Activated CD8-positive, alpha-beta memory T cell treated with anti-CD3 and anti-CD28 coated beads, Interleukin-2, amount 10 ng/mL, durations not matched to agents 7 days and 5 days (primary cell): ENCODE data around the gene CTDSPL. TPM values are rescaled to one million over a fixed set of nuclear protein-coding genes. Genes with fewer than 3 reads are reported as not detected.

ENCODE experiments used
- ATAC-seq: fragments of 150-1000 bp; cut with Tn5 transposase; one replicate; pipeline ENCODE4 v1.10.0; 2021; ENCODE audit warnings: moderate library complexity
- CTCF ChIA-PET: fragments of 350-600 bp; sonication (Branson Sonifier 250); formaldehyde crosslinking; loops from one replicate; lab custom pipeline; 2021; ENCODE audit warnings: antibody characterized with exemption; lab: Charles Lee
- DNase-seq: peaks from one replicate; pipeline ENCODE4 v3.0.0-alpha.2; 2020
- H3K27ac Mint-ChIP-seq: one replicate; pipeline ENCODE4 v1.8.0; 2021; ENCODE audit warnings: mild to moderate bottlenecking, mixed read lengths
- H3K27me3 Mint-ChIP-seq: one replicate; pipeline ENCODE4 v1.8.0; 2021; ENCODE audit warnings: mixed read lengths
- H3K36me3 Mint-ChIP-seq: one replicate; pipeline ENCODE4 v1.8.0; 2021; ENCODE audit warnings: mild to moderate bottlenecking, mixed read lengths
- H3K4me1 Mint-ChIP-seq: one replicate; pipeline ENCODE4 v1.8.0; 2021; ENCODE audit warnings: mixed read lengths
- H3K4me3 Mint-ChIP-seq: one replicate; pipeline ENCODE4 v1.8.0; 2021; ENCODE audit warnings: mild to moderate bottlenecking, moderate library complexity, mixed read lengths
- H3K9me3 Mint-ChIP-seq: one replicate; pipeline ENCODE4 v1.8.0; 2022; ENCODE audit warnings: low read depth, mixed read lengths
- total RNA-seq, 2 experiments: library from RNA; stranded (reverse); gene quantifications; one replicate each; pipeline ENCODE4 v1.2.3, GENCODE V29; 2021

The CTDSPL gene
- total RNA-seq, 2 experiments from 2014 or later = 4.7 to 8.5 TPM

DNA sequence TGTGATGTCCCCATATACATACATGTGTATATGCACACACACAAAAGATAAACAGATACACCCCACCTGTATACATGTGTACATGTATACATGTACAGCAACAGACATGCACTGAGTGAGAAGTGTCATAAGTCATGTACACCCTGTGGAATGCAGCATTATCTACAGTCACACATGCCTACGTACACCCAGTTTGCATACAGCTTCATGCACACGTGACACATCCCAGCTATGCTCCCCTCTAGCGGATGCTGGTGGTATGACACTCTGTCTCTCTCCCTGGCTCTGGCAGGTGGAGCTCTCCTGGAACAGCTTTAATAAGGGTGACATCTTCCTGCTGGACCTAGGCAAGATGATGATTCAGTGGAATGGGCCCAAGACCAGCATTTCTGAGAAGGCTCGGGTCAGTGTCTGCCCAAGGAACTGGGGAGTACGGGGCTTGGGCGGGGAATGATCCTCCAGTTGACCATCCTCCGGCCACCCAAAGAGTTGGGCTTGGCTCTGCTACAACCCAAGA, 135.2 kb downstream of the CTDSPL start:
- Mint-ChIP-seq H3K27ac (peak overlapping the region; percentile 93), H3K4me1 (peaks cover 55% of the 10 kb centered on the region), H3K9me3 (no peaks in the 10 kb centered on the region), H3K27me3 (no peaks in the 10 kb centered on the region), H3K4me3 (no peak overlapping the region), H3K36me3 (peaks cover 20% of the 10 kb centered on the region)
- DNase-seq (peak; percentile 91), ATAC-seq (peak; percentile 47)
- CTCF ChIA-PET = interaction anchor here (0.6 to 1.9 kb wide), 25 partner anchors 10 to 168 kb away, joined by 3 to 14 read pairs (median 4); partner anchors contain the start of genes ACAA1, OXSR1 and PLCD1

- CTCF ChIA-PET = interaction anchor here (0.8 to 1.9 kb wide), 23 partner anchors 10 to 167 kb away, joined by 3 to 14 read pairs (median 4); partner anchors contain the start of genes ACAA1, OXSR1 and PLCD1
- peak overlapping the region; percentile 31 for H3K27ac Mint-ChIP-seq
- peaks cover 20% of the 10 kb centered on the region for H3K36me3 Mint-ChIP-seq
- H3K4me1 Mint-ChIP-seq = peaks cover 55% of the 10 kb centered on the region
- H3K4me3 Mint-ChIP-seq = no peak overlapping the region
- DNase-seq = no peak
- no peak for ATAC-seq
- H3K9me3 Mint-ChIP-seq = no peaks in the 10 kb centered on the region
- no peaks in the 10 kb centered on the region for H3K27me3 Mint-ChIP-seq
These were observed 135.7 kb downstream of the CTDSPL start for GRCh38 chr3:37997342-37997741.

DNA sequence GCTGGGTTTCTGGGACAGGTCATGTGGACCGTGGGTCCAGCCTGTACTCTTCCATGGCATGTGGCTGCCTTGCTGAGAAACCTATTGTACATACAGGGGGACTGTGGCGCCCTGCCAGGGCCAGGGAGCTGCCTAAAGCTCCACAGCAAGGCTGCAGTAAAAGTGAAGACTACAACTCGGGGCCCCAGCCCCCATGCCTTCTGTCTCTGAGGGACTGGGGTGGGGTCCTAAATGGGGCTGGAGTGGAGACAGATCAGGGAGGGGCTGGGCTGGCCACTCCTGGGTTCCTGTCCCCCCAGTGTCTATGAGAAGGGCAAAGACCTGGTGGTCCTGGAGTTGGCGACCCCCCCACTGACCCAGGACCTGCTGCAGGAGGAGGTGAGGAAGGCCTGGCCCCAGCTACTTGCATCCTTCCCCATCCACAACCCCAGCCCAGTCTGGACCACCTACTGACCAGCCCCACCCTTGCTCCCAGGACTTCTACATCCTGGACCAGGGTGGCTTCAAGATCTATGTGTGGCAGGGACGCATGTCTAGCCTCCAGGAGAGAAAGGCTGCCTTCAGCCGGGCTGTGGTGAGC, 136.2 kb downstream of the CTDSPL start:
- peaks cover 55% of the 10 kb centered on the region for H3K4me1 Mint-ChIP-seq
- no peaks in the 10 kb centered on the region for H3K27me3 Mint-ChIP-seq

GRCh38 chr3:37999836-38000235, 138.2 kb downstream of the CTDSPL start:
- no peak overlapping the region for H3K4me3 Mint-ChIP-seq
- DNase-seq (no peak), ATAC-seq (no peak)
- H3K9me3 Mint-ChIP-seq = no peaks in the 10 kb centered on the region
- CTCF ChIA-PET = no interaction called here
- peaks cover 24% of the 10 kb centered on the region for H3K36me3 Mint-ChIP-seq
- H3K27ac Mint-ChIP-seq = peak overlapping the region; percentile 71
- peaks cover 53% of the 10 kb centered on the region for H3K4me1 Mint-ChIP-seq
- no peaks in the 10 kb centered on the region for H3K27me3 Mint-ChIP-seq

More for the DNA sequence above, 136.2 kb downstream of the CTDSPL start:
- CTCF ChIA-PET = interaction anchor here (1.2 to 1.9 kb wide), 10 partner anchors 11 to 167 kb away, joined by 4 to 14 read pairs (median 6); partner anchors contain the start of genes OXSR1 and PLCD1
- Mint-ChIP-seq H3K9me3 (no peaks in the 10 kb centered on the region), H3K36me3 (peaks cover 20% of the 10 kb centered on the region), H3K27ac (peak overlapping the region; percentile 96), H3K4me3 (no peak overlapping the region)
- ATAC-seq (no peak), DNase-seq (no peak)

- H3K27me3 Mint-ChIP-seq = no peaks in the 10 kb centered on the region
- no peaks in the 10 kb centered on the region for H3K9me3 Mint-ChIP-seq
- ATAC-seq (no peak), DNase-seq (no peak)
- H3K4me3 Mint-ChIP-seq = no peak overlapping the region
- H3K27ac Mint-ChIP-seq = no peak overlapping the region
- CTCF ChIA-PET = interaction anchor here (1.2 to 2.1 kb wide), 3 partner anchors 22 to 39 kb away, joined by 4 to 13 read pairs (median 6); partner anchors contain the start of gene DLEC1
- peaks cover 49% of the 10 kb centered on the region for H3K4me1 Mint-ChIP-seq
- peaks cover 22% of the 10 kb centered on the region for H3K36me3 Mint-ChIP-seq
These were observed 138.7 kb downstream of the CTDSPL start for GRCh38 chr3:38000242-38000916.

DNA sequence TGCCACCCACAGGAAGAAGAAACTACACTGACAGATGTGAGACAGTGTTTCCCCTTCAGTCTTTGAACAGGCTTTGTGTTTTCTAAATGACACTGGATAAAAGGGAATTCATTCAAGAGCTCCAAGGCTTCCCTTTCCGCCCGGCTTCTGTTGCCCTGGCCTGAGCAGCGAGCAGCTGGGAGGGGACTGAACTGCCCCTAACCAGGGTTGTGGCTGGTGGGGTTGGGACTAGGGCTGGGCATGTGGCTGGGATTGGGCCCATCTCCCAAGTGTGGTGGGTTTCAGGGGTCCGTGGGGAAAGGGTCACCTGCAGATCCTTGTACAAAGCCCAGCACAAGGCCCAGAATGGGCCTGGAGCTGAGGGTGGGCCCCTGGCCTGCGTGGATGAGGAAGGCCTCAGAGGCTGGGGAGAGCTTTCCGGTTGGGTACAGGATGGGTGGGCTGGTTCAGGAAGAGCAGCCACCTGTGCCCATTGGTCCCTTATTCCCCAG, 139.3 kb downstream of the CTDSPL start:
- H3K9me3 Mint-ChIP-seq = no peaks in the 10 kb centered on the region
- no peak overlapping the region for H3K4me3 Mint-ChIP-seq
- CTCF ChIA-PET = interaction anchor here (1.2 to 2.1 kb wide), 3 partner anchors 21 to 38 kb away, joined by 4 to 13 read pairs (median 6); partner anchors contain the start of gene DLEC1
- ATAC-seq = no peak
- H3K27me3 Mint-ChIP-seq = no peaks in the 10 kb centered on the region
- H3K36me3 Mint-ChIP-seq = peaks cover 15% of the 10 kb centered on the region
- no peak for DNase-seq
- H3K4me1 Mint-ChIP-seq = peaks cover 43% of the 10 kb centered on the region
- H3K27ac Mint-ChIP-seq = no peak overlapping the region

DNA sequence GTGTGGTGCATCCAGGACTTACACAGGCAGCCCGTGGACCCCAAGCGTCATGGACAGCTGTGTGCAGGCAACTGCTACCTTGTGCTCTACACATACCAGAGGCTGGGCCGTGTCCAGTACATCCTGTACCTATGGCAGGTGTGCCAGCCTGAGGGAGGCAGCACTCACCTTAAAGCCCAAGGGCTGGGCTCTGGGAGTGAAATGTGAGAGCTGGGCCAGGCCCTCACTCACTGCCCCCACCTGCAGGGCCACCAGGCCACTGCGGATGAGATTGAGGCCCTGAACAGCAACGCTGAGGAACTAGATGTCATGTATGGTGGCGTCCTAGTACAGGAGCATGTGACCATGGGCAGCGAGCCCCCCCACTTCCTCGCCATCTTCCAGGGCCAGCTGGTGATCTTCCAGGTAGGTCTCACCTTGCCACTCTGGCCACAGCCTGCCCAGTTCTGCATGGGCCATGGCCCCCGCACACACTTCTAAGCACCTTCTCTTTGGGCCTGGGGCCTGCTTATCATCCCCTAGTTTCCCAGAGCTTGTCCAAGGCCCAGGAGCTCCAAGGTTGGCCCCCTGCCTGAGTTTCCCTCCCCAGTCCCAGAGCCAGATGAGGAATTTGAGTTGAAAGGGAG, 139.9 kb downstream of the CTDSPL start:
- Mint-ChIP-seq H3K4me1 (peaks cover 37% of the 10 kb centered on the region), H3K27me3 (no peaks in the 10 kb centered on the region), H3K36me3 (peaks cover 10% of the 10 kb centered on the region), H3K4me3 (no peak overlapping the region), H3K9me3 (no peaks in the 10 kb centered on the region), H3K27ac (no peak overlapping the region)
- DNase-seq = no peak
- ATAC-seq = no peak
- CTCF ChIA-PET = interaction anchor here (1.2 to 2.1 kb wide), 3 partner anchors 21 to 38 kb away, joined by 4 to 13 read pairs (median 6); partner anchors contain the start of gene DLEC1

DNA sequence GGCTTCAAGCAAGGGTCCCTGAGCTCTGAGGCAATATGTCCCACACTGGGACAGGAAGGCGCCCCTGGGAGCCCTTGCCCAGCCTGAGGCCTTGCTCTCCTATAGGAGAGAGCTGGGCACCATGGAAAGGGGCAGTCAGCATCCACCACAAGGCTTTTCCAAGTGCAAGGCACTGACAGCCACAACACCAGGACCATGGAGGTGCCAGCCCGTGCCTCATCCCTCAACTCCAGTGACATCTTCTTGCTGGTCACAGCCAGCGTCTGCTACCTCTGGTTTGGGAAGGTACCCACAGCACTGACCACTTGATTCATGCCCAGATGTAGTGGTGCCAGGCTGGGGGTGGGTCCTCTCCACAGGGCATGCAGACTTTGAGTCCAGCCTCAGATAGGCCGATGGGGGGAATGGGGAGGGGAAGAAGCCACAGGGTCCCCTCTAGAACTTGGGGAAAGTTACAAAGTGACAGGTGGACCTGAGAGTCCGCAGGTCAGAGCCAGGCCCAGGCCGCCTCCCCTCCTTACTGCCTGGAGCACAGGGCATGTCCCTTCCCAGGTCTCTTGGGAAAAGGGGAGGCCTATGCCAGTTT, 140.7 kb downstream of the CTDSPL start:
- H3K4me3 Mint-ChIP-seq = no peak overlapping the region
- no peaks in the 10 kb centered on the region for H3K9me3 Mint-ChIP-seq
- CTCF ChIA-PET = interaction anchor here (1.9 to 2.1 kb wide), 4 partner anchors 28 to 38 kb away, joined by 10 to 25 read pairs (median 15); partner anchors contain the start of gene DLEC1
- DNase-seq = no peak
- ATAC-seq = no peak
- H3K27ac Mint-ChIP-seq = no peak overlapping the region
- no peaks in the 10 kb centered on the region for H3K27me3 Mint-ChIP-seq
- peaks cover 6% of the 10 kb centered on the region for H3K36me3 Mint-ChIP-seq
- H3K4me1 Mint-ChIP-seq = peaks cover 30% of the 10 kb centered on the region

DNA sequence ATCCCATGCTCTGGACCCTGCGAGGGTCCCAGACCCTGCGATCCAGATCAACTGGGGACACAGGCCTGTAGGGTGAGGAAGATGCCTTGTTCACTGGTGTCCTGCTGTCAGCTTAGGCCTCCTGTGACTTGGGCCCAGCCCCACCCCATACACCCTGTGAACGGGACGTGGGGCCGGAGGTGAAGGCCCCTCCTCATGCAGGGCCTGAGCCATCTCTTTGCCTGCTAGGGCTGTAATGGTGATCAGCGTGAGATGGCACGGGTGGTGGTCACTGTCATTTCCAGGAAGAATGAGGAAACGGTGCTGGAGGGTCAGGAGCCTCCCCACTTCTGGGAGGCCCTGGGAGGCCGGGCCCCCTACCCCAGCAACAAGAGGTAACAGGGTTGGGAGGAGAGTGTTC, 141.3 kb downstream of the CTDSPL start:
- Mint-ChIP-seq H3K4me3 (no peak overlapping the region), H3K36me3 (peaks cover 6% of the 10 kb centered on the region), H3K27me3 (no peaks in the 10 kb centered on the region), H3K9me3 (no peaks in the 10 kb centered on the region), H3K27ac (no peak overlapping the region), H3K4me1 (peaks cover 30% of the 10 kb centered on the region)
- CTCF ChIA-PET = interaction anchor here (1.3 to 2.1 kb wide), 7 partner anchors 9 to 147 kb away, joined by 3 to 25 read pairs (median 5); partner anchors contain the start of gene DLEC1
- DNase-seq (no peak), ATAC-seq (no peak)

GRCh38 chr3:38003371-38003816, 141.7 kb downstream of the CTDSPL start:
- H3K27ac Mint-ChIP-seq = no peak overlapping the region

DNA sequence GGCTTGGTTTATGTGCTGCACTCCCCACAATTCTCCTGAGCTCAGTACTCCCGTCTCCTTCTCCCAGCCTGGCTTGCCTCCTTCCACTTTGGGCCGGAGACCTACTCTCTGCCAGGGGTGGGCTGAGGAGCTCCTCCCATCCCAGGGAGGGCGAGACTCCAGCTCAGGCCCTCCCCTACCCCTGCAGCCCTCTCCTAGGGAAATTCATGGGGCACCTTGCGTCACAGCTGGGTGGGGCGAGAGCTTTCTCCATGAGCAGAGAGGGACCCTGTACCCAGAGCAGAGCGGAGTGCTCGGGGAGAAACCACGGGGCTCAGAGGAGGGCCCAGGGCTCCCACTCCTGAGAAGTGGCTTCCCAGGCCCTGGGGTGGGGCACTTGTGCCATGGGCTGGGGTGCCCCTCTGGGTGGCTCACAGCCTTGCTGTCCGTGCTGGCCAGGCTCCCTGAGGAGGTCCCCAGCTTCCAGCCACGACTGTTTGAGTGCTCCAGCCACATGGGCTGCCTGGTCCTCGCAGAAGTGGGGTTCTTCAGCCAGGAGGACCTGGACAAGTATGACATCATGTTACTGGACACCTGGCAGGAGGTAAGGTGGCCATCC, 142.2 kb downstream of the CTDSPL start:
- CTCF ChIA-PET = interaction anchor here (0.6 to 2.1 kb wide), 12 partner anchors 8 to 482 kb away, joined by 3 to 25 read pairs (median 4); partner anchors contain the start of gene DLEC1
- H3K4me1 Mint-ChIP-seq = peaks cover 21% of the 10 kb centered on the region
- no peak for ATAC-seq

More at GRCh38 chr3:38003371-38003816, 141.7 kb downstream of the CTDSPL start:
- H3K36me3 Mint-ChIP-seq = peaks cover 6% of the 10 kb centered on the region
- H3K27me3 Mint-ChIP-seq = no peaks in the 10 kb centered on the region
- H3K4me1 Mint-ChIP-seq = peaks cover 25% of the 10 kb centered on the region
- no peak for ATAC-seq
- DNase-seq = peak; percentile 65
- H3K4me3 Mint-ChIP-seq = no peak overlapping the region
- H3K9me3 Mint-ChIP-seq = no peaks in the 10 kb centered on the region
- CTCF ChIA-PET = interaction anchor here (0.7 to 2.1 kb wide), 11 partner anchors 9 to 149 kb away, joined by 3 to 25 read pairs (median 5); partner anchors contain the start of gene DLEC1

More for the DNA sequence above, 142.2 kb downstream of the CTDSPL start:
- Mint-ChIP-seq H3K27ac (no peak overlapping the region), H3K27me3 (no peaks in the 10 kb centered on the region), H3K4me3 (no peak overlapping the region), H3K9me3 (no peaks in the 10 kb centered on the region), H3K36me3 (peaks cover 6% of the 10 kb centered on the region)
- DNase-seq = no peak
